Activated CD4-positive, CD25-positive, alpha-beta regulatory T cell treated with anti-CD3 and anti-CD28 coated beads, Interleukin-2, amount 50 U/mL, for 16 hours (primary cell): ENCODE results near the gene CTNNA2.
"Not testable (repeated sequence)": the region's sequence is repeated elsewhere in the genome, so short reads cannot be mapped to it uniquely, and the experiment has no call there.

Experiments used
- DNase-seq: peaks from one replicate; pipeline ENCODE4 v3.0.0-alpha.2; 2020; ENCODE audit warnings: low read depth, low spot score

Gene CTNNA2

DNA sequence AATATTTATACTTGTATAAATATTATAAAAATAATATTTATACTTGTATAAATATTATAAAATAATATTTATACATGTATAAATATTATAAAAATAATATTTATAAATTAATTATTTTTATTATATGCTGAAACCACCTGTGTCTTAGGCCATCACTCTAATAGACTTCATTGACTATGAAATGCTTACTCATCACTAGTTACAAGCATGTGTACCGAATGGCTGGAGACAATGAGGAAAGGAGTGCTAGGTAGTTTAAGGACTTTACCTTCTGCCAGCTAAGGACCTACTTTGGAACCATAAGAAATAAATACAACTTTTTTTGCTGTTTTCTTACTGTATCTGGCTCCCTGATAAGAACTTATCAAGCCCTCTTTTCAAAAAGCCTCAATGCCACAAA, 562.9 kb downstream of the CTNNA2 start:
- no peak for DNase-seq

DNA sequence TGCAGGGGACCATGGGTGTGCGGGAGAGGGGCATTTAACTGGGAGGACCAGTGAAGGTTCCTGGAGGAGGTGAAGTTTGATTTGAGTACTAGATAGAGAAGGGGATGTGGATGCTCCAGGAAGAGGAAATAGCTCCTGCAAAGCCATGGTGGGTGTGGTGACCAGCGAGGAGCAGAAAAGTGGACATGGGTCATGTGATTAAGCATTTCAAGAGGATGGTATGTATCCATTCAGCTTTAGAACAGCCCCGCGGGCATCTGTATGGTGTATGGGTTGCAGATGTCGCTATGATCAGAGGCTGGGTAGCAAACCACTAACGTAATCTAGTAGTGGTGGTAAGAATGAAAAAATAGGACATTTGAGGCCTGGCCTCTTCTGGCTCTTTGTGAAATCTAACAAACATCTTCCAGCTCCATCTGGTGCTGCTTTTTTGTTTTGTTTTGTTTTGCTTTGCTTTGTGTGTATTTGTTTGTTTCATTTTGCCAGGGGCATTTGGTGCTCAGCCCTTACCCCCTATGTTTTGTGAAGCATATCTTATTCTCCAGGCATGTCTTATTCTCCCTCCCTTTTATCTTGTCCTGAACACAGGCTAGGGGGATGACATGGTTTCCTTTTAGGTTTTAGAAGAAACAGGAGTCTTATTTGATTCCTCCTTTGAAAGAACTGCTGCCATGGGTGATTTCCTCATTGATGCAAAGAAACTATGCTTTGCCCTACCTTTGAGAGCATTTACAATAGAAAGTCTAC, 565.6 kb downstream of the CTNNA2 start:
- DNase-seq = no peak

DNA sequence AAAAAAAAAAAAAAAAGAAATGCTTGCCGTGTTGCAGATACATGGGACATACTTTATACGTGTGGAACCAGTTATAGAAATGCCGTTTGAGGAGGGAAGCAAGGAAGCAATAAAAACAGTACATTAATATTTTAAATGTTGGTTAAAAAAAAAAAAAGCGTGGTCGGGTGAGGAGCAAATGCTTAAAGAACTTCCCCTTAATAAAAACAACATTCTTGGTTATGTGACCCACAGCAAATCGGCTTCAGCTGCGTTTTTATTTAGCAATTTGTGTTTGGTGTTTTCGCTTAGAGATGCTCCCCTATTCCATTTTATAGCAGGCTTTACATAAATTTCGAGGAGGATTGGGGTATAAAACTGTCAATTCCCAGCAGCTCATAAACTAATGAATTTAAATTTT, 568.1 kb downstream of the CTNNA2 start:
- no peak for DNase-seq

DNA sequence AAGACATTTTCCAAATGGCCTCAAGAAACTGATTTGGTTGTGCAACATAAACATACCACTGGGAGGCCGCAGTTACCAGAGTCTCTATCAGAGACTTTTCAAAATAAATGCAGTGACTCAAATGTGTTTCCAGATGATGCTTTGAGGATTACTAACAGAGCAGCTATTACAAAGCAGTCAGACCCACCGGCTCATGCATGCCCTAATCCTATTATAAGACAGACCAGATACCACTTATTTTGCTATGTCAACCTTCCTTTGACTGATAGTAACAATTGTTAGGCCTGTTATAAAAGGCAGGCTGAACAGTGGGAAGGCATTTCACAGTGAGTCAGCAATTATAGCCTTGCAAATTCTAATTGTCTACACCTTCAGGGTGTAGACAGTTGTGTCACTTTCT, 574.0 kb downstream of the CTNNA2 start:
- no peak for DNase-seq

DNA sequence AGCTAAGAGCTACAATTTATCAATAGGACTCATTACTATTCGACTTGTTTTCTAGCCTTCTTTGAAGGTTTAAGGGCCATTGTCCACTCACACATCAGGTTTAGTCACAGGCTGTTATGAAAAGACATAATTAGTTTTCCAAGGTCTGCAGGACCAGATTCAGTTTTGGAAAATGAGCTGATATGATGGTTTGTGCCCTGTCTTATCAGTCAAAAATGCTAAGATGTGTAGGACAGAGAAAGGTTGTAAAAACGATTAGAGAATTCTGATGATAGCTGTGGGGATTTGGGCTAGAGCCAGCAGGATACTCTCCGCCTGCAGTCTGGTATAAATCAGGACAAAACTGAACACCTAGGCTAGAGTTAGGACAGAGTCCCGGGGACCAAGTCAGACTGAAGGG, 578.4 kb downstream of the CTNNA2 start:
- no peak for DNase-seq

DNA sequence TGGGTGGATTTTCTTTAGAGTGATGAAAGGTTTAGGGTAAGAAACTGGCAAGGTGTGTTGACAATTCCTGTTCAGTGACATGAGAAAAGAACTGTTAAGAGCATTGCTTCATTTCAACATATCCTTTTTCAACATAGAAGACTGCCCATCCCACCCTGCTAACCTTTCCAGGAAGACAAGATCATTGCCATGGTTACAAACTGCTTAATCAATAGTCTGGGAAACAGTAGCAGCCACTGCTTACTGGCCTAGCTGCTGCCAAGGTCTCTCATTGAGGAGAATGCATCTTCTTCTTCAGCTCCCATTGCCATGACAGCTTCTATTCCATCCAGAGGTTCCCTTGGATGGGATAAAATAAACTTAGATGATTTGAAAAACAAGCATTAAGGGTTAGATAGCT, 579.6 kb downstream of the CTNNA2 start:
- DNase-seq = no peak

DNA sequence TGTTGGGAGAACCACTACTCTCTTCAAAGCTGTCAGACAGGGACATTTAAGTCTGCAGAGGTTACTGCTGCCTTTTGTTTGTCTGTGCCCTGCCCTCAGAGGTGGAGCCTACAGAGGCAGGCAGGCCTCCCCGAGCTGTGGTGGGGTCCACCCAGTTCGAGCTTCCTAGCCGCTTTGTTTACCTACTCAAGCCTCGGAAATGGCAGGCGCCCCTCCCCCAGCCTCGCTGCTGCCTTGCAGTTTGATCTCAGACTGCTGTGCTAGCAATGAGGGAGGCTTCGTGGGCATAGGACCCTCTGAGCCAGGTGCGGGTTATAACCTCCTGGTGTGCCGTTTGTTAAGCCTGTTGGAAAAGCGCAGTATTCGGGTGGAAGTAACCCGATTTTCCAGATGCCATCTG, 585.7 kb downstream of the CTNNA2 start:
- not testable (repeated sequence) for DNase-seq

DNA sequence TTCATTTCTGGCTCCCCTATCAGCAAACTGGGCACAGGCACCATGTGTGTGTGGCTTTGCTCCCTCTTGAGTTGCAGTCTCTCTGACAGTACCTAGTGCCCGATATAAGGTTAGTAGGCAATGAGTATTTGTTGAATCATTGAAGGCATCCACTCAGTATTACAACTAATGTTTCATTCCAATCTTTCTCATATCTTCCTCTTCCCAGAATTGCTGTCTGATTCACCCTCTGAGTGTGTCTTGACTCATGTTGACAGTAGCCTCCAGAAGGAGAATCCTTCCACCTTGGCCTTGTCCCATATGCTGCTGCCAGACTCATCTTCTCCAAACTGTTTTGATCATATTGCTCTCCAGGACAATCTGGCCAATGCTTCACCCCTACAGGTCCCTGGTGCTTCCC, 589.2 kb downstream of the CTNNA2 start:
- DNase-seq = no peak

DNA sequence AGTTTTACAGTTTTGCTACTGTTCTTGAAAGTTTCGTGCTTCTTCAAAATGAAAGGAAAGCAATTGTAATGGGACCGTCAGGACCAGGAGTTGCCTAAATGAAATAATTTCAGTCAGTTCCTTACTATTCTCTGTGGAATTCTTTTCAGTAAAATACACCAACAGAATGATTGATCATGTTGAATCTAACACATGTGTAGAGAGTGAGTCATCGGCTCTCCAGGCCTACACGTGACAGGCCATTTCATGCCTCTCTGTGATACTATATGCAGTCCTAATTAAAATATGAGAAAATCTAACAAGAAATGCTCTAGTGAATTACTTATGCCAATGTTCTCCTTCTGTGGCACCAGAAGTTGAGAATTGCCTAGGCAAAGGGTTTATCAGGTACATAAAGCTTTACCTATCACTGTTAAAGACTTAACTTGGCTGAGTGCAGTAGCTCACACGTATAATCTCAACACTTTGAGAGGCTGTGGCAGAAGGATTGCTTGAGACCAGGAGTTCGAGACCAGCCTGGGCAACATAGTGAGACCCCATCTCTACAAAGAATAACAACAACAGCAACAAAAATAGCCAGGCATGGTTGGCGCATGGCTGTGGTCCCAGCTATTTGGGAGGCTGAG, 592.3 kb downstream of the CTNNA2 start:
- no peak for DNase-seq

DNA sequence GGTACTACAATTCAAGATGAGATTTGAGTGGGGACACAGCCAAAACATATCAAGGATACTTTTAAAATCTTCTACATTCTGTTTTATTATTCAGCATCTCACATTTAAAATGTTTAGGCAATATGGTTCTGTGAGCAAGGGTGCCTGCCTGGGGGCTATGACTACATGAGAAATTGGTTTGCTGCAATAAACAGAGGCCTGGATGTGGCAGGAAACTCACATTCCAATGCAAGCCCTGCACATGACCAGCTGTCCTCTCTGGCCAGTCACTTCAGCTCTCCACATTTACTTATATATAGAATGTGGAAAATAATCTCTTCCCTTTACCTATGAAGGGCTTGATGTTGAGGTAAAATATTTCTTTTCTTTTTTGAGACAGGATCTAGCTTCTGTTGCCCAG, 598.3 kb downstream of the CTNNA2 start:
- no peak for DNase-seq

DNA sequence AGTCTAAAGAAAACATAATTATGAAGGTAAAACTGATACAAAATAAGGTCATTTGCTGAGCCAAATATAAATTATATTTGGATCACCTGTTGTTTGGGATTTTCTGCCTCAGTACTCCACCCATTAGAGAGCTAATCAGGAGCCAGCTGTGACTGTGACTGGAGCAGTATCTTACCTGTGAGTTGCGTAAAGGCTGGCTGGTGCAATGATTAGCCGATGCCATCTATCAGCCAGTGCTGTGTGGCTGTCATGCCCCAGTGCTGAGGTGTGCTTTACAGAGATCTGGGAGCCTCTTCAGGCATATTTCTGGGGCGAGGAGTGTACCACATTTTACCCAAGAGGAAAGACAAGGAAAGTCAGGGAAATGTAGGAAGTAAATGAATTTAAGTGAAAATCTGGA, 599.9 kb downstream of the CTNNA2 start:
- DNase-seq = no peak

DNA sequence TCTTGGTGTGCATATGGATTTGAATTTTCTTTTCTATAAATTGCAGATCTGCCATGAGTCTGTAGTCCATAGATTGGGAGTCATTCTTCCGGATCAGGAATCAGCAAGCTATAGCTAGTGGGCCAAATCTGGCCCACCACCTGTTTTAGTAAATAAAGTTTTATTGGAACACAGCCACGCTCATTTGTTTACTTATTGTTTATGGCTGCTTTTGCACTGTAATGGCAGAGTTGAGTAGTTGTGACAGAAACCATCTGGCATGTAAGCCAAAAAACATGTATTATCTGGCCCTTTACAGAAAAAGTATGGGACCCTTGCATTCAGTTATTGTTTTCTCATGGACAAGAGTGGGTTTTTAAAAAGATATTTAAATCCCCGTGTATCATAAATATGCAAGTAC, 600.5 kb downstream of the CTNNA2 start:
- no peak for DNase-seq

DNA sequence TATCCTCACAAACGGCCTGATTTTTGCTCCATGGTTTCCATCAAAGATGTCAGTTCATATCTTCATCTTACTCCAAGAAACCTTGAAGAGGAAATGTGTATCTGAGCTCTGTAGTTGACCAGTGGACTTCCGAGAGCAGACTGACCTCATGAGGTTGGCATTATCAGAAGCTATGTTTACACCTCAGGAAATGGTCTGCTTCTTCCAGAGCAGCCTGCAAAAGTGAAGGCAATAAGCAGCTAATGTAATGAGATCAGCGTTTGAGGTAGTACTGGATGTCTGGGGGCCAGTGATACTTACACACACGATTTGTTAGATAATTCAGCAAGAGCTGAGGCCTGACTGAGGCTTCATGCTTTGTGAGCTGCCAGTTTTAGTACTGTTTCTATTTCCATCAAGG, 602.0 kb downstream of the CTNNA2 start:
- DNase-seq = no peak

DNA sequence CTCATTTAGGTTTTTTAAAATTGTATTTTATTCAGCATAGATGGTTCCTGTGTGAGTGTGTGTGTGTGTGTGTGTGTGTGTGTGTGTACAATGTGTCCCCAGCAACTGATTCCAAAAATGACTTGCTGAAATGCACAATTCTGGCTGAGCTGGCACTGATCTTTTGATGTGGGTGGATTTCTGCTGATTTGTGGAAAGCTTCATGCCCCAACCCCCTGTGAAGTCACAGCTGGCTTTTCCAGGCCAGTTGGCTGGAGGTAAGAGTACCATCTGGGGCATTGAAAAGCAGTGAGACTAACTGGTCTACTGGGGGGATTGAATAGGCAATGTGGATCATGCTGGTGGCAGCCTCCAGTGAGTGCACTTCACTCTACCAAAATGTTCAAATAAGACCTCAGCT, 604.5 kb downstream of the CTNNA2 start:
- DNase-seq = no peak

DNA sequence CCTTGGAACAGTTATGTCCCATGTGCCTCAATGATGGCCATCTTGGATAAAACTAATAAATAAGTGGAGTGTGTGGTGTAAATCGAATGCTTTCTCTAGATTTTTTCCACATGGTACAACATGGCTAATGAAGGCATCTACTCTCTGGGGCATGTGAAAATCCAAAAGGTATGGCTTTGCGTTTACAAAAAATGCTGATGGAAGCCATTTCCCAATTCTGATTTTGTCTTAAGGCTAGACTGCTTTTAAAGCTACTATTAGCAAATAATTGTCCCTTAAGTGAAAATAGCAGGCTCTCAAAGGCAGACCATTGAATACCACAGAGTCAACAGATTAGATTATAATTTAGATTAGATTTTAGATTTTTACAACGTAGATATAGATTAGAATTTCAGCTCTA, 608.0 kb downstream of the CTNNA2 start:
- DNase-seq = no peak

DNA sequence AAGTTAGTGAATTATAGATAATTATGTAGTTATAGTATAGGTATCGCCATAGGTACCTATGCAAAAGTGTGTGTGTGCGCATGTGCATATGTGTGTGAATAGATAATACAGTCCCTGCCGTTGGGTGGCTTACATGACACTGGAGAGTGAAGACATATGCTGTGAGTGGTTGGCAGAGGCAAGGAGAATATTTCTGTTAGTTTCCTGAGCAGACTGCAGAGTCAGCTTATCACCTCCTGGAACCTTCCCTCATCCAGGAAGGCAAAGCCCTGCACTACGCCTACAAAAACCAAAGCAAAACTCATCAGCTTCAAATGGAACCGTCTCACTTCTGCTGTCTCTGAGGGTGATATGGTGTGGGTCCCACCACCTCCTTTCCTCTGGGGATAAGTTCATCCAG, 609.8 kb downstream of the CTNNA2 start:
- no peak for DNase-seq

DNA sequence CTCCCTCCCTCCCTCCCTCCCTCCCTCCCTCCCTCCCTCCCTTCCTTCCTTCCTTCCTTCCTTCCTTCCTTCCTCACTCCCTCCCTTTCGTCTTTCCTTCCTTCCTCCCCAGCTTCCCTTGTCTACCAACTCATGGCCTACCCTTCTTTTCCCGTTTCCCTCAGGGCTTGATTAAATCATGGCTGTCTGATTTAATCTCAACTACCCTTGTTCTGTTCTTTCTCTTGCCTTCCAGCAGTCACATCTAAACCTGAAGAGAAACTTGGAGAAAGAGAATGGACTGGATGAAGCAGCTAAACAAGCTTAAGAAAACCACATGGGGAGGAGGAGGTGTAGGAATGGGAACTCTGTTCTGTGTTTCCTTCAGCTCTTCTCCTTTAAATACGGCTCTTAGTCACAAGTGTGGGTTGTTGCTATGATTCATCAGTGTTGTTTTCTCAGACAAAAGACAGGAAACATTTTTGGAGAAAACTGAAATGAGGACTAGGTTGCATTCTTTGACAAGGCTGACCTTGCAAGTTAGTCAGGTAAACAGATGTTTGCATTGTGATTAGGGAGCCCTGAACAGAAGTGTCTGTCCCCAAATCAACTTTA, 613.8 kb downstream of the CTNNA2 start:
- no peak for DNase-seq

DNA sequence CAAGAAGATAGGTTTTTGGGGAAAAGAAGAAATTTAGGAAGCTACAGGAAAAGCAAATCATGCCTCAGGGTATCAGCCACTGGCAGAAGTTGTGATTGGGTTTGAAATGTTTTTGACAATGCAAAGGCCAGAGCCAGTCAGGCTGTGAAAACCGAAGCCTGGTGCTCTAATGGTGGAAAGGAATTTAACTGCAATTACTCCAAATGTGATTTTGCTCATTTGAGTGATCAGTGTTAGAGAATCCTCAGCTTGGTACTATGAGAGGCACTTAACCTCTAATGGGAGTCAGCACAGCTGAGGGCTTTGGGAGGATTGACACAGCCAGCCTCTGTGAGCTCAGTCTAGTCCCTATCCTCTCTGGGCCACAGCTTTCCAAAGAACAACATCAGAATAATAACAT, 615.2 kb downstream of the CTNNA2 start:
- no peak for DNase-seq

DNA sequence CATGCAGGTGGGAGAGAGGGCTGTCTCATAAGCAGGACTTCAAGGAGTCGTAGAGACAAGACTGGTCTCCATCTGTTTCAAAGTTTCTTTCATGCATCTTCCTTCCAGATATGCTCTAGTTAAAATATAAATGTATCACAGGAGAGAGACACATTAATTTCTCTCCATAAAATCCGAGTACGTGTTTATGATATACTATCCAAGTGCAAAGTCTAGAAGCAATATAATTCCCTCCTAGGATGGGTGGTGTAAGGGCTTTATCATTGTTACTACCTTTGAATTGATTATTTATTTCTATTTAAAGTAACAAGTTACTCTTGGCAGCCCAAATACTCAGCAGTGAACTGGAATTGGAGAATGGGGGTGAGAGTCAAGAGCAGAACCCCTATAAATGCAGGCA, 619.4 kb downstream of the CTNNA2 start:
- no peak for DNase-seq

DNA sequence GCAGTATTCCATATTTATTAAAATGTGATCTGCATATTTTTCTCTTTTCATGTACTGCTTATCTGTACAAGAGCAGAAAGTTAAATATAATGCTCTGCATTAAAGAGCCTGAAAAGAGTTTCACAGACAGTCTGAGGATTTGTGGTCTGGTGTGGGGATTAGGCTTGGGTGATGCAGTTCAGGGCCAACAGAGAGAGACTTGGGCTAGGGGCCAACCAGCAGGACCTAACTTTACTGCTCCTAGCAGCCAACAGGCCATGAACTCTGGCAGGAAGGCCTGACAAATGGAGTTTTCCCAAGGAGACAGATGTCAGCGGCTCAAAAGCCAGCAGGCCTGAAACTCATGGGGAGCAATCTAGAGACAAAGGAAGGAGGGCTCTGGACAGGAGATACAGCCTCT, 622.1 kb downstream of the CTNNA2 start:
- no peak for DNase-seq

DNA sequence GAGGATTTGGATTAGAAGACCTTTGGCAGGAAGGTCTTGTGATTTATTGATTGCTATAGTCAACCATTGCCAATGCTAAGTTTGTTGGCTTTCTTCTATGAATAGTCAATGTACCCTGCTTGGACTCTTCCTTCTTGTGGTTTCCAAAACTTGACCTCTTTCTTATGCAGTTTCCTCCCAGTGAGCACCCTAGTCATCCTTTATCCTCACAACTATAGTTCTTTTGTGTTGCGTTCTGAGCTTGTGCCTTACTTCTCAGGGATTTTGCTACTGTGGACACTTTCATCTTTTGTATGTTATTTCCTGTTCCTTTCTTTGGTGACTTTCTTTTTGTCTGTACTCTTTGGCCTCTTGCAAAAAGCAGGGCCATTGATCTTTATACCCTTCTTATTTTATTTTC, 623.5 kb downstream of the CTNNA2 start:
- no peak for DNase-seq

DNA sequence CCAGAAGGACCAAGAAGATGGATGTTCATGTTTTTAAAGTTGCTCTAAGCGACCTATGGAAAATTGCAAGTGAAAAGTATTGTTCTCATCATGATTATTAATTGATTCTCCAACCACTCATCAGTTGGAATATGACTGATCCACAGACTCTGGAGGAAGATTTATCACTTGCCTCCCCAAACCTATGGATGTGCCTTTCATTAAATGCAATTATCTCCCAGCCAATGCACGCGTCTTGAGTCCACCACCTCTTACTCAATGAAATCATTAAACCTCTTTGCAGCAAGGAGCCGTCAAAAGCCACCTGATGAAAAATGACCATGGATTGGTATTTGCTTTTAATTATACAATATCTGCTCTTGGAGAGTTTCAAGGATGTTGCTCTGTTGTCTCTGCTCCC, 626.1 kb downstream of the CTNNA2 start:
- no peak for DNase-seq

DNA sequence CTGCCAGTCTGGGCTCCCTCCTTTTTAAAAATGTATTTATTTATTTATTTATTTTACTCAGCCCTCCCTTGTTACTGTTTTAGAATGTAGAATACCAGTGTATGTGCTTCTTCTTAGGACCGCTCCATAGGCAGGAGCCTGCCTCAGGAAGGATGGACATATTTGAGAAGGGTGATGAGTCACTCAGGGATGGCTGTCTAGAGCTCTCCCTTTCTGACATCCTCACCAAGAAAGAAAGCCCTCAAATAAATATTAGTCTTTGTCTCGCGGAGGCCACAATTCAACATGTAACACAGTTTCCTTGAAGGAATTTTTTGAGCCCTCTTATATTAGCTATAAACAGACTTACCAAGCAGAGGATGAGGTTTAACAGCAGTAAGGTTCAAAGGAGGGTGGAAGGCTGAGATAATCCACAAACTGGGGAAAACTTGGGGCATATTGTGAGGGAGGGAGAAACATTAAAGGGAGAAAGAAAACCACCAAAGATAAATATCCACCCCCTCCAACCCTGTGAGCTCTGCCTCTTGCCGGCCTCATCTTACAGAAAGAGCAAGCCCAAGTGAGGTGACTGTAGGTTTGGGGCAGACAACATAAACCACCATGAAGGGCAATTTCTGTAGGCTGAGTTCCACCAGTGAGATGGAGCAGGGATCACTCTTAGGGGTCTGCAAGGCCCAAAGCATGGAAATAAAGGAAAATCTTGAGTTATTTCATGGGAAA, 628.3 kb downstream of the CTNNA2 start:
- no peak for DNase-seq
